Left ventricle myocardium inferior (tissue), 1 donor: Measurements from ENCODE around the gene IL18RAP. TPM values are rescaled to one million over a fixed set of nuclear protein-coding genes. Genes with fewer than 3 reads are reported as not detected.

ENCODE experiments used
- DNase-seq: peaks from one replicate; pipeline ENCODE4 v3.0.0-alpha.2; 2020
- H3K27ac ChIP-seq: fragments of 200-600 bp; replicated peaks from 2 replicates; pipeline ENCODE4 v1.8.0; 2021
- H3K27me3 ChIP-seq: fragments of 200-600 bp; 2 replicates; pipeline ENCODE4 v1.8.0; 2021; ENCODE audit warnings: low read depth
- H3K36me3 ChIP-seq: fragments of 200-600 bp; 2 replicates; pipeline ENCODE4 v1.8.0; 2021
- H3K4me1 ChIP-seq: fragments of 200-600 bp; 2 replicates; pipeline ENCODE4 v1.8.0; 2021
- H3K4me3 ChIP-seq: fragments of 200-600 bp; 2 replicates; pipeline ENCODE4 v1.8.0; 2021; ENCODE audit warnings: mild to moderate bottlenecking, moderate library complexity
- H3K9me3 ChIP-seq: fragments of 200-600 bp; replicated peaks from 2 replicates; pipeline ENCODE4 v1.8.0; 2021
- CTCF ChIP-seq: fragments of 200-600 bp; IDR thresholded peaks from 2 replicates; pipeline ENCODE4 v1.8.0; 2021; ENCODE audit warnings: antibody characterized with exemption, mild to moderate bottlenecking, borderline replicate concordance
- intact Hi-C: fragments of 100-400 bp; cut with micrococcal nuclease; formaldehyde crosslinking; loops from one replicate; pipeline ENCODE4 v1.11.0; 2022
- total RNA-seq: library from RNA; stranded (reverse); fragmentation: NEBNext Ultra II Directional; extraction: Animal tissue kit (Norgen Biotek cat#: 25700); gene quantifications from one replicate; pipeline ENCODE4 v1.2.1, GENCODE V29; 2021
- donor health status: DM: no; HTN: yes; CAD: no; lungs with severe emphysema.

Gene IL18RAP
- total RNA-seq, 1 donor from 2014 or later = 0.30 TPM

GRCh38 chr2:102436323-102436722 is 13.4 kb downstream of the IL18RAP start:
- H3K9me3 ChIP-seq = no peaks in the 10 kb centered on the region
- TF ChIP-seq CTCF = no peak
- H3K36me3 ChIP-seq = no peaks in the 10 kb centered on the region
- H3K27ac ChIP-seq = no peak overlapping the region
- H3K4me1 ChIP-seq = peaks cover 5% of the 10 kb centered on the region
- H3K27me3 ChIP-seq = peaks cover 3% of the 10 kb centered on the region
- DNase-seq = no peak
- no peak overlapping the region for H3K4me3 ChIP-seq
- intact Hi-C loops = no loop called here

GRCh38 chr2:102437122-102437521 is 14.2 kb downstream of the IL18RAP start:
- Histone ChIP-seq H3K9me3 (no peaks in the 10 kb centered on the region), H3K36me3 (no peaks in the 10 kb centered on the region), H3K4me3 (no peak overlapping the region), H3K4me1 (peaks cover 5% of the 10 kb centered on the region), H3K27ac (no peak overlapping the region), H3K27me3 (no peaks in the 10 kb centered on the region)
- DNase-seq = no peak
- no peak for TF ChIP-seq CTCF
- intact Hi-C loops = no loop called here

- intact Hi-C loops = no loop called here
- Histone ChIP-seq H3K27ac (no peak overlapping the region), H3K9me3 (no peaks in the 10 kb centered on the region), H3K4me3 (no peak overlapping the region), H3K36me3 (no peaks in the 10 kb centered on the region), H3K27me3 (no peaks in the 10 kb centered on the region), H3K4me1 (peaks cover 9% of the 10 kb centered on the region)
- no peak for TF ChIP-seq CTCF
- no peak for DNase-seq
These were observed 15.2 kb downstream of the IL18RAP start for GRCh38 chr2:102438111-102438510.

- H3K4me3 ChIP-seq = no peak overlapping the region
- no peak for TF ChIP-seq CTCF
- no peaks in the 10 kb centered on the region for H3K9me3 ChIP-seq
- H3K4me1 ChIP-seq = peaks cover 11% of the 10 kb centered on the region
- no peak for DNase-seq
- H3K36me3 ChIP-seq = no peaks in the 10 kb centered on the region
- no peaks in the 10 kb centered on the region for H3K27me3 ChIP-seq
- no peak overlapping the region for H3K27ac ChIP-seq
- intact Hi-C loops = no loop called here
These were observed 15.6 kb downstream of the IL18RAP start for GRCh38 chr2:102438578-102438977.

GRCh38 chr2:102439065-102439695 is 16.2 kb downstream of the IL18RAP start:
- H3K27ac ChIP-seq = no peak overlapping the region

More at GRCh38 chr2:102439065-102439695, 16.2 kb downstream of the IL18RAP start:
- intact Hi-C loops = no loop called here
- Histone ChIP-seq H3K27me3 (peaks cover 2% of the 10 kb centered on the region), H3K4me3 (no peak overlapping the region), H3K4me1 (peaks cover 11% of the 10 kb centered on the region), H3K9me3 (no peaks in the 10 kb centered on the region), H3K36me3 (no peaks in the 10 kb centered on the region)
- TF ChIP-seq CTCF = no peak
- no peak for DNase-seq
